HepG2 (cell line): ENCODE measurements around the gene IL2RG. TPM values are rescaled to one million over a fixed set of nuclear protein-coding genes. Genes with fewer than 3 reads are reported as not detected.
A peak's percentile ranks its signal among the peaks of the same experiment; 100 is the strongest.

ENCODE experiments used
- ASH2L ChIP-seq: fragments of 300-600, 200-600 bp; sonication (generic); IDR thresholded peaks from 2 replicates; pipeline ENCODE4 v1.7.0; 2017; ENCODE audit warnings: low read depth, mild to moderate bottlenecking, moderate library complexity, mixed read lengths, low read length; ENCODE audit not compliant: insufficient read length
- CREBL2 ChIP-seq: sonication (generic); formaldehyde crosslinking; IDR thresholded peaks from 2 replicates; pipeline ENCODE4 v1.8.1; 2023; ENCODE audit warnings: missing genetic modification reagents, mild to moderate bottlenecking, borderline replicate concordance
- EEA1 ChIP-seq: sonication (generic); formaldehyde crosslinking; IDR thresholded peaks from 2 replicates; pipeline ENCODE4 v1.5.1; 2020; ENCODE audit warnings: mild to moderate bottlenecking, missing genetic modification reagents, borderline replicate concordance
- HMGA1 ChIP-seq: sonication (generic); formaldehyde crosslinking; conservative IDR thresholded peaks from 2 replicates; pipeline ENCODE4 v1.4.0; 2020; ENCODE audit warnings: missing genetic modification reagents
- KDM5B ChIP-seq: sonication (generic); formaldehyde crosslinking; IDR thresholded peaks from 2 replicates; pipeline ENCODE4 v1.4.0; 2020; ENCODE audit warnings: missing genetic modification reagents, mild to moderate bottlenecking, borderline replicate concordance
- KMT2A ChIP-seq: sonication (generic); formaldehyde crosslinking; IDR thresholded peaks from 2 replicates; pipeline ENCODE4 v1.4.0; 2020; ENCODE audit warnings: missing genetic modification reagents
- MAZ ChIP-seq, 2 experiments: sonication (generic) in 1 of 2; formaldehyde crosslinking in 1 of 2; IDR thresholded peaks; 2 replicates each; pipeline versions ENCODE4 v1.5.0 to v1.6.1; 2012 to 2020; ENCODE audit warnings: low read depth in 2 of 2, mild to moderate bottlenecking in 2 of 2, borderline replicate concordance in 1 of 2, improper control_type of control experiment in 1 of 2, low read length in 1 of 2, missing genetic modification reagents in 1 of 2, moderate library complexity in 1 of 2
- POGK ChIP-seq: sonication (generic); formaldehyde crosslinking; conservative IDR thresholded peaks from 2 replicates; pipeline ENCODE4 v1.8.0; 2022; ENCODE audit warnings: mild to moderate bottlenecking, moderate library complexity, missing genetic modification reagents
- RAD21 ChIP-seq: fragments of 450-650 bp; formaldehyde crosslinking; IDR thresholded peaks from 2 replicates; pipeline ENCODE4 v1.5.0; 2020; ENCODE audit warnings: mild to moderate bottlenecking
- RBAK ChIP-seq: sonication (generic); formaldehyde crosslinking; IDR thresholded peaks from 2 replicates; pipeline ENCODE4 v1.5.1; 2020; ENCODE audit warnings: mild to moderate bottlenecking, missing genetic modification reagents
- SAP130 ChIP-seq: IDR thresholded peaks from 2 replicates; pipeline ENCODE4 v1.6.1; 2016; ENCODE audit warnings: low read depth
- TBX2 ChIP-seq: sonication (generic); formaldehyde crosslinking; IDR thresholded peaks from 2 replicates; pipeline ENCODE4 v1.5.0; 2020; ENCODE audit warnings: missing genetic modification reagents, mild to moderate bottlenecking, borderline replicate concordance
- ZIK1 ChIP-seq: sonication (generic); formaldehyde crosslinking; IDR thresholded peaks from 2 replicates; pipeline ENCODE4 v1.5.0; 2020; ENCODE audit warnings: mild to moderate bottlenecking, low read depth, missing genetic modification reagents, borderline replicate concordance
- ZNF235 ChIP-seq: sonication (generic); formaldehyde crosslinking; IDR thresholded peaks from 2 replicates; pipeline ENCODE4 v1.8.1; 2023; ENCODE audit warnings: mild to moderate bottlenecking, missing genetic modification reagents, borderline replicate concordance
- ZNF639 ChIP-seq: conservative IDR thresholded peaks from 2 replicates; pipeline ENCODE4 v1.6.1; 2018; ENCODE audit warnings: missing genetic modification reagents
- ZNF720 ChIP-seq: sonication (generic); formaldehyde crosslinking; IDR thresholded peaks from 2 replicates; pipeline ENCODE4 v1.4.0; 2020; ENCODE audit warnings: missing genetic modification reagents
- polyA plus RNA-seq, 8 experiments: library from polyadenylated mRNA; depleted of rRNA in 3 of 8; stranded (reverse) in 7 of 8; unstranded in 1 of 8; fragments of >200 nt; fragmentation: Illumina TruSeq in 4 of 8; extraction: Trizol in 4 of 8; gene quantifications; 2 replicates each; pipeline versions ENCODE4 v1.2.1 to v1.2.3, GENCODE V29; 2011 to 2016; ENCODE audit warnings: low read depth in 4 of 8, missing spikeins in 1 of 8, mixed read lengths in 1 of 8; ENCODE audit not compliant: insufficient read depth in 1 of 8
- total RNA-seq, 5 experiments: library from RNA; depleted of rRNA; stranded (reverse); fragments of >200 nt; fragmentation: Illumina TruSeq; extraction: Trizol; gene quantifications; 2 replicates each; pipeline ENCODE4 v1.2.3, GENCODE V29; 2016; ENCODE audit warnings: low read depth in 1 of 5
- TF ChIP-seq, protein P1 (sequence below): sonication (generic); formaldehyde crosslinking; IDR thresholded peaks from 2 replicates; pipeline ENCODE4 v1.4.0; 2020; ENCODE audit warnings: missing genetic modification reagents
- TF ChIP-seq, protein P2 (sequence below): sonication (generic); formaldehyde crosslinking; IDR thresholded peaks from 2 replicates; pipeline ENCODE4 v1.8.0; 2022; ENCODE audit warnings: mild to moderate bottlenecking, missing genetic modification reagents, moderate library complexity

IL2RG gene
- total and polyA plus RNA-seq, 2 of the 13 experiments (the other 11 are each of a cell fraction or from before 2014, with no cell fraction given): 0.98 TPM; not detected in 1

DNA sequence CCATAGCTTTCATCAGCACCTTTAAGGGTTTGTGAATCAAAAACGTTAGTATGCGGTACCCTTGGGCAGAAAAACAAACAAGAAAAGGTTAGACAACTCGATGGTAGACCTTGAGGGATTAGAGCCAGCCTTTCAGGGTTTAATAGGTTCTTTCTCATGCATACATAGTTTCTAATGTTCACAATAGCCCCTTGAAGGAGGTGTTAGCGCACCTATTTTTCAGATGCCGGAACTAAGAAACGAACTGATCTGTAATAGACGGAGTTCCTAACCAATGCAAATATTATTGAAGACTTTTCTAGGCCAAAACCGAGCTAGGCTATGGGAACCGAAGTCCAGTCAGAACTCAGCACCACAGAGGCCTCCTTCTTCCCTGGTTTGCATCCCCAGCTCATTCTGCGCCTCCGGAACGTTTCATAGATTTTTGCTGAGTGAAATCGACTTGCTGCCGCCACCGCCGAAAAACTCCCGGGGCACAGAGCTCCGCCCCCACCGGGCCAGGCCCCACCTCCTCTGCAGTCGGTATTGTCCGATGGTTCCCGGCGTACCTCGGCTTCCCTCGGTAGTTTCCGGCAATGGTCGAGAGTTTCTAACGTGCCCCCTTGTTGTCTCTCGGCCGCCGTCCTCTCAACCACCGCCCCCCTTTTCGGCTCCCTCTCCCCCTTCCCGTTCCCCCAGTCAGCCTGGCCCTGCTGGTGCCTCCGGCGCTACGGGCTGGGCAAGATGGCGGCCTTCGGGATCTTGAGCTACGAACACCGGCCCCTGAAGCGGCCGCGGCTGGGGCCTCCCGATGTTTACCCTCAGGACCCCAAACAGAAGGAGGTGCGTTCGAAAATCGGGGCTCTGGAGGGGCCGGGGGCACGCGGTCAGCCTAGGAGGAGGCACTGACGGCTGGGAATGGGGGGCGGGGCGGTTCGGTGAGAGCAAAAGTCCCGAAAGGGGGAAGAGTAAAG is 6.9 kb upstream of the IL2RG start, which contains the start of gene MED12 (continued):
- TF ChIP-seq, protein P1, sequence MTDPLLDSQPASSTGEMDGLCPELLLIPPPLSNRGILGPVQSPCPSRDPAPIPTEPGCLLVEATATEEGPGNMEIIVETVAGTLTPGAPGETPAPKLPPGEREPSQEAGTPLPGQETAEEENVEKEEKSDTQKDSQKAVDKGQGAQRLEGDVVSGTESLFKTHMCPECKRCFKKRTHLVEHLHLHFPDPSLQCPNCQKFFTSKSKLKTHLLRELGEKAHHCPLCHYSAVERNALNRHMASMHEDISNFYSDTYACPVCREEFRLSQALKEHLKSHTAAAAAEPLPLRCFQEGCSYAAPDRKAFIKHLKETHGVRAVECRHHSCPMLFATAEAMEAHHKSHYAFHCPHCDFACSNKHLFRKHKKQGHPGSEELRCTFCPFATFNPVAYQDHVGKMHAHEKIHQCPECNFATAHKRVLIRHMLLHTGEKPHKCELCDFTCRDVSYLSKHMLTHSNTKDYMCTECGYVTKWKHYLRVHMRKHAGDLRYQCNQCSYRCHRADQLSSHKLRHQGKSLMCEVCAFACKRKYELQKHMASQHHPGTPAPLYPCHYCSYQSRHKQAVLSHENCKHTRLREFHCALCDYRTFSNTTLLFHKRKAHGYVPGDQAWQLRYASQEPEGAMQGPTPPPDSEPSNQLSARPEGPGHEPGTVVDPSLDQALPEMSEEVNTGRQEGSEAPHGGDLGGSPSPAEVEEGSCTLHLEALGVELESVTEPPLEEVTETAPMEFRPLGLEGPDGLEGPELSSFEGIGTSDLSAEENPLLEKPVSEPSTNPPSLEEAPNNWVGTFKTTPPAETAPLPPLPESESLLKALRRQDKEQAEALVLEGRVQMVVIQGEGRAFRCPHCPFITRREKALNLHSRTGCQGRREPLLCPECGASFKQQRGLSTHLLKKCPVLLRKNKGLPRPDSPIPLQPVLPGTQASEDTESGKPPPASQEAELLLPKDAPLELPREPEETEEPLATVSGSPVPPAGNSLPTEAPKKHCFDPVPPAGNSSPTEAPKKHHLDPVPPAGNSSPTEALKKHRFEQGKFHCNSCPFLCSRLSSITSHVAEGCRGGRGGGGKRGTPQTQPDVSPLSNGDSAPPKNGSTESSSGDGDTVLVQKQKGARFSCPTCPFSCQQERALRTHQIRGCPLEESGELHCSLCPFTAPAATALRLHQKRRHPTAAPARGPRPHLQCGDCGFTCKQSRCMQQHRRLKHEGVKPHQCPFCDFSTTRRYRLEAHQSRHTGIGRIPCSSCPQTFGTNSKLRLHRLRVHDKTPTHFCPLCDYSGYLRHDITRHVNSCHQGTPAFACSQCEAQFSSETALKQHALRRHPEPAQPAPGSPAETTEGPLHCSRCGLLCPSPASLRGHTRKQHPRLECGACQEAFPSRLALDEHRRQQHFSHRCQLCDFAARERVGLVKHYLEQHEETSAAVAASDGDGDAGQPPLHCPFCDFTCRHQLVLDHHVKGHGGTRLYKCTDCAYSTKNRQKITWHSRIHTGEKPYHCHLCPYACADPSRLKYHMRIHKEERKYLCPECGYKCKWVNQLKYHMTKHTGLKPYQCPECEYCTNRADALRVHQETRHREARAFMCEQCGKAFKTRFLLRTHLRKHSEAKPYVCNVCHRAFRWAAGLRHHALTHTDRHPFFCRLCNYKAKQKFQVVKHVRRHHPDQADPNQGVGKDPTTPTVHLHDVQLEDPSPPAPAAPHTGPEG (CRISPR knock-in tag): no peak
- TF ChIP-seq ZIK1 (no peak), KMT2A (CRISPR knock-in tag) (no peak), MAZ (IDR thresholded peaks at IDR 0.05; ENCODE audit: borderline replicate concordance, low read depth, low read length) (no peak), MAZ (CRISPR knock-in tag; IDR thresholded peaks at IDR 0.05; ENCODE audit: low read depth) (no peak), CREBL2 (CRISPR knock-in tag) (no peak), ASH2L (no peak), KDM5B (peak; percentile 23; the same call in 1 of the 2 replicates), ZNF720 (CRISPR knock-in tag) (no peak), POGK (CRISPR knock-in tag) (no peak), SAP130 (peak; percentile 60), TBX2 (CRISPR knock-in tag) (no peak), HMGA1 (CRISPR knock-in tag) (no peak), ZNF639 (CRISPR knock-in tag) (no peak), RAD21 (CRISPR knock-in tag) (no peak), RBAK (no peak), EEA1 (CRISPR knock-in tag) (no peak), ZNF235 (CRISPR knock-in tag) (no peak)
- TF ChIP-seq, protein P2, sequence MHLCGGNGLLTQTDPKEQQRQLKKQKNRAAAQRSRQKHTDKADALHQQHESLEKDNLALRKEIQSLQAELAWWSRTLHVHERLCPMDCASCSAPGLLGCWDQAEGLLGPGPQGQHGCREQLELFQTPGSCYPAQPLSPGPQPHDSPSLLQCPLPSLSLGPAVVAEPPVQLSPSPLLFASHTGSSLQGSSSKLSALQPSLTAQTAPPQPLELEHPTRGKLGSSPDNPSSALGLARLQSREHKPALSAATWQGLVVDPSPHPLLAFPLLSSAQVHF: no peak
